GM19467 (cell line): ENCODE data around the gene LLGL1.

Source experiments
- ATAC-seq: cut with Tn5 transposase; IDR thresholded peaks from one replicate; pipeline ENCODE4 v1.9.1; 2021; ENCODE audit warnings: mild to moderate bottlenecking, moderate library complexity; ENCODE audit not compliant: unreplicated experiment

LLGL1 gene

DNA sequence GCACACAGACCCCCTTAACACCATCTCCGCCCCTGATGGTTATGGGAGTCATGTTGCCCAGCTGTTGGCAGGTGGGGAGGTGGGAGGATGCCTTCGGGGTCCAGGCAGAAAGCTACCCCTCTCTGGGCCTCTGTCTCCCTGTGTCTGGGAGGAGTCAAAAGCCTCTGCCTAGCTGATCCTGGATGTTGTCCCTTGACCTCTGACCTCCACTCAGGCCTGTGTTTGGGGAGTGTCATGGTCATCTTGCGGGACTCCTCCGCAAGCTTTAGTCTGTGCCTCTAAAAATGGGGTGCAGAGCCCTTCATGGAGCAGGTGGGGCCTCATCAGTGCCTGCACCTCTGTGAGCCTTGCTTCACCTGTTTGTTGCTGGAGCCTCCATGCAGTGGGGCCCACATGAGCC lies 3.8 kb downstream of the LLGL1 start:
- no peak for ATAC-seq

GRCh38 chr17:18229771-18230170 lies 4.3 kb downstream of the LLGL1 start:
- ATAC-seq, result no peak

- no peak for ATAC-seq
Observed at GRCh38 chr17:18230288-18231141, 5.1 kb downstream of the LLGL1 start.

- no peak for ATAC-seq
Observed at GRCh38 chr17:18231164-18231563, 5.7 kb downstream of the LLGL1 start.

- ATAC-seq, result no peak
Observed at GRCh38 chr17:18233803-18234518, 8.5 kb downstream of the LLGL1 start.

- no peak for ATAC-seq
Observed at GRCh38 chr17:18234853-18235380, 9.5 kb downstream of the LLGL1 start.

- ATAC-seq, result no peak
Observed at GRCh38 chr17:18235743-18236256, 10.4 kb downstream of the LLGL1 start.

- ATAC-seq, result no peak
Observed at GRCh38 chr17:18236494-18236893, 11.1 kb downstream of the LLGL1 start.

DNA sequence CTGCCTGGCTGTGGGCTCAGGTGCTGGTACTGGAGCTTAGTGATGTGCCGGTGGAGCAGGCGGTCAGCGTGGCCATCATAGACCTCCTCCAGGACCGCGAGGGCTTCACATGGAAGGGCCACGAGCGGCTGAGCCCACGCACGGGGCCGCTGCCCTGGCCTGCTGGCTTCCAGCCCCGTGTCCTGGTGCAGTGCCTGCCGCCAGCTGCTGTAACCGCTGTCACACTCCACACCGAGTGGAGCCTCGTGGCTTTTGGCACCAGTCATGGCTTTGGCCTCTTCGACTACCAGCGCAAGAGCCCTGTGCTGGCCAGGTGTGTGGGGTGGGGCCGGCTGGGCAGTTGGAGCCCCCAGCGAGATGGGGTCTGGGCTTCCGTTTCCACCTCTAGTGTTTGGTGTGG lies 12.0 kb downstream of the LLGL1 start:
- ATAC-seq, result no peak

DNA sequence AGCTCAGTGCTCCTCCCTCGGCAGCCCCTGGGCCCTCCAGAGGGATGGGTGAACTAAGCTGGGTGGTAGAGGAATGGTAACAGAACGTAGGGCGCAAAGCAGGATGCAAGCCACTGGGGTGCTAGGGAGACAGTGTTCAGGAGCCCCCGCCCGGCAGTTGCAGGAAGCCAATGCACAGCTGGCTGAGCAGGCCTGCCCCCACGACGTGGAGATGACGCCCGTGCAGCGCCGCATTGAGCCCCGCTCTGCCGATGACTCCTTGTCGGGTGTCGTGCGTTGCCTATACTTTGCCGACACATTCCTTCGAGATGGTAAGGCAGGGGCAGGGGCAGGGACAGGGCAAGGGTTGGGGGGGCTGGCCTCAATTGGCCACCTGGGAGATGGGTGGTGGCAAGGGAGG lies 12.9 kb downstream of the LLGL1 start:
- no peak for ATAC-seq

DNA sequence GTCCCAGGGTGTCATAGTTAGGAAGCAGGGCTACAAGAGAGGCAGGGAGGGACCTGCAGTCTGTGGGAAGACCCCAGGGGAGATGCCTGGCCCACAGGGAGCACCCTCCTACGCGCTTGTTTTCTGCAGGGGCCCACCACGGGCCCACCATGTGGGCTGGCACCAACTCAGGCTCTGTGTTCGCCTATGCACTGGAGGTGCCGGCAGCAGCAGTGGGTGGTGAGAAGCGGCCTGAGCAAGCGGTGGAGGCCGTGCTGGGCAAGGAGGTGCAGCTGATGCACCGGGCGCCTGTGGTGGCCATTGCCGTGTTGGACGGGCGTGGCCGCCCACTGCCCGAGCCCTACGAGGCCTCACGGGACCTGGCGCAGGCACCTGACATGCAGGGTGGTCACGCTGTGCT lies 15.0 kb downstream of the LLGL1 start:
- ATAC-seq, result no peak

- ATAC-seq, result no peak
Observed at GRCh38 chr17:18241229-18241871, 15.9 kb downstream of the LLGL1 start.

- no peak for ATAC-seq
Observed at GRCh38 chr17:18245038-18245776, 19.8 kb downstream of the LLGL1 start.

- no peak for ATAC-seq
Observed at GRCh38 chr17:18246109-18246725, 20.8 kb downstream of the LLGL1 start.

- ATAC-seq, result no peak
Observed at GRCh38 chr17:18246880-18247612, 21.6 kb downstream of the LLGL1 start.

- ATAC-seq, result no peak
Observed at GRCh38 chr17:18247613-18248001, 22.2 kb downstream of the LLGL1 start.

DNA sequence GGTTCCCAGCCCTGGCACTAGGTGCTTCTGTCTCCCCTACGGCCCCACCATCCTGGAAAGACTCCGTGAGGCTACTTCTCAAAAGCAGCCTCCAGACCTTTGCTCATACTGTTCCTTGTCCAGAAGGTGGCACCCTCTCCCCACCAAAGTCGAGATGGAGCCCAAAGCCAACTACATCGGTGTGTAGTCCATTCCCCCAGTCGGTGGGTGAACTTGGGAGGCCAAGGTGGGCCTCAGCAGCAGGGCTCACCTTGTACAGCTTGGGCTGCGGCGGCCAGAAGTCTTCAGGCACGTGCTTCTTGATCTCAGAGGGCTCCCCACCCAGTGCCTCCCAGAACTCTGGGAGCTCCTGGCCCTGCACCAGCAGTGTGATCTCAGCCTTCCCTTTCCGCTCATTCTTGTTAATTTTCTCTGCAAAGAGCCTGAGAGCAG lies 22.9 kb downstream of the LLGL1 start:
- no peak for ATAC-seq

DNA sequence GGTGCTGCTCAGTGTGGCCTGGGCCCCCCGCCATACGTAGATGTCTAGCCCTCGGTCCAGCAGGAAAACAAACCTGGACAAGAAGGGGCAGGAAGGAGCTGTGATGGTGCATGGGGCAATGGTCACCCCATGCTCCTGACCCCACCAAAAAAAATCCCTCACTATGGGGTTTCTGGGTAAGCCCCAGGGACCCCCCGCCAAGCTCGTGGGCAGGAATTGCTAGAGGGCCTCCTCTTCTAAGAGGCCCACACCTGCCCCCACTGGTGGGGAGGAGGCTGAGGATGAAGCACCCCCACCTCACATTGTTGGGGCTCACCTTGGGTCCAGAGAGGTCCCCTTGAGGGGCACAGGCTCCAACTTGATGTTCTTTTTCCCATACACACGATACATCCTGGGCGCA lies 23.4 kb downstream of the LLGL1 start:
- ATAC-seq, result no peak

DNA sequence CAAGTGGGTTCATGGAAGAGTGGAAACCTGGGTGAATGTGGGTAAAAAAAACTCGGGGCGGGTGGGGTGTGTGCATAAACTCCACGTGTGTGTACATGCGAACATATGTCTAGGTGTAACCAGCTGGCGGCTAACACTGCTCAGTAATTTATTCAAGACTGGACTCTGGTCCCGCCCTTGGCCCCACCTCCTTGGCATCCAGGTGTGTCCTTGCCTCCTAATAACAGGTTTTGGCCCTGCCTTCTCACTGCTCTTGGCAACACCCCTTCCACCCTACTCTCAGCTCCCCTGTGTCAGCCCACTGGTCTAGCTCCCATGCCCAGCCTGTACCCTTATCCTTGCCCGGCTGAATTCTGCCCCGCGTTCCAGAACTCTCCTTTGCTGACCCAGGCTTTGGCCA lies 24.8 kb downstream of the LLGL1 start:
- ATAC-seq, result no peak

- no peak for ATAC-seq
Observed at GRCh38 chr17:18250708-18251107, 25.3 kb downstream of the LLGL1 start.
